Non-pigmented ciliary epithelial cell (primary cell): ENCODE measurements around the gene BCAS3.
"Not testable (repeated sequence)": the region's sequence is repeated elsewhere in the genome, so short reads cannot be mapped to it uniquely, and the experiment has no call there.

Source experiments
- DNase-seq: peaks from one replicate; pipeline ENCODE4 v3.0.0-alpha.2; 2010; ENCODE audit warnings: low read depth

The BCAS3 gene

GRCh38 chr17:61230972-61231820 is 553.5 kb downstream of the BCAS3 start:
- DNase-seq = no peak

- no peak for DNase-seq
Measured at GRCh38 chr17:61232871-61233270, 555.2 kb downstream of the BCAS3 start.

- no peak for DNase-seq
Measured at GRCh38 chr17:61233991-61234750, 556.5 kb downstream of the BCAS3 start.

GRCh38 chr17:61235001-61235826 is 557.6 kb downstream of the BCAS3 start:
- DNase-seq = no peak

GRCh38 chr17:61235827-61236197 is 558.2 kb downstream of the BCAS3 start:
- peak; percentile 60 for DNase-seq

GRCh38 chr17:61237275-61237674 is 559.6 kb downstream of the BCAS3 start:
- DNase-seq = no peak

- DNase-seq = no peak
Measured at GRCh38 chr17:61238455-61238933, 560.8 kb downstream of the BCAS3 start.

- no peak for DNase-seq
Measured at GRCh38 chr17:61239327-61239726, 561.7 kb downstream of the BCAS3 start.

- DNase-seq = no peak
Measured at GRCh38 chr17:61239953-61240352, 562.3 kb downstream of the BCAS3 start.

GRCh38 chr17:61240851-61241468 is 563.3 kb downstream of the BCAS3 start:
- no peak for DNase-seq

GRCh38 chr17:61244988-61245387 is 567.3 kb downstream of the BCAS3 start:
- not testable (repeated sequence) for DNase-seq

- no peak for DNase-seq
Measured at GRCh38 chr17:61245706-61246135, 568.1 kb downstream of the BCAS3 start.

- DNase-seq = peak; percentile 60
Measured at GRCh38 chr17:61247439-61247838, 569.8 kb downstream of the BCAS3 start.

- DNase-seq = no peak
Measured at GRCh38 chr17:61248399-61248798, 570.7 kb downstream of the BCAS3 start.

- no peak for DNase-seq
Measured at GRCh38 chr17:61249649-61250299, 572.1 kb downstream of the BCAS3 start.

GRCh38 chr17:61250335-61250890 is 572.8 kb downstream of the BCAS3 start:
- DNase-seq = peak; percentile 57

GRCh38 chr17:61251939-61252865 is 574.6 kb downstream of the BCAS3 start:
- DNase-seq = peak; percentile 92

GRCh38 chr17:61253362-61253761 is 575.7 kb downstream of the BCAS3 start:
- no peak for DNase-seq

GRCh38 chr17:61253937-61254574 is 576.4 kb downstream of the BCAS3 start:
- no peak for DNase-seq
